ENCODE results near the gene MYBBP1A.
A peak's percentile ranks its signal among the peaks of the same experiment; 100 is the strongest.

MYBBP1A gene

DNA sequence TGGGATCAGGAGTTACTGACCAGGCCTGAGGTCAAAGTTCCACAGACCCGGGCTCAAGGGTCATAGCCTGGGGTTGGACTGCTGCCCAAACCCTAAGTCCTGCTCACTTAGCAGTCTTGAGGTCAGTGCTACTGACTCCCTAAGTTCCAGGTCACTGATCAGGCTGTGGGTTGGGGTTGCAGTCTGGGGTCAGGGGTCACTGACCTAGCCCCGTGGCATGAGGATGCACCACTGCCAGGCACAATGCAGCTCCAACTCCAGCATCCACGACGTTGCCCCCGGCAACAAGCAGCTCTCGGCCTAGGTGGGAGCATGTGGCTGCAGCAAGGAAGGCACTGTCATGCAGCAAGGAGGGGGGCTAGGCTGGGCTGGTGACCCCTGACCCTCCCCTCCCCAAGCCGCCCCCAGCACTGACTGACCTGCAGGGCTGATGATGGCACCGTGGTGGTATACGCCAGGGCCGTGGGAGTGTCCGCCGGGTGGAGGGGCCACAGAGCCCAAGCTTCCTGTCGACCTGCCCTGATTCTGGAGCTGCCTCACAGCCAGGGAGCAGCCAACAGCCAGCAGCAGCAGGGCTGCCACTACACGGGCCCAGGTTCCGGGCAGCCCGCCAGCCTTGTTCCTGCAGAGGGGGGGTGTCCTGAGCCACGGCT lies 4.1 kb upstream of the MYBBP1A start:
- DNase-seq (ENCODE audit: low read depth, low spot score): no peak
- ChIA-PET POLR2A (no interaction called here), CTCF (interaction anchor here (1.2 to 13.2 kb wide), 2 partner anchors 7 to 56 kb away, joined by 3 to 137 read pairs; no protein-coding TSS in a partner anchor)
- H3K4me3 ChIP-seq (ENCODE audit: low read depth, low read length): no peak overlapping the region
- TF ChIP-seq, protein P1, sequence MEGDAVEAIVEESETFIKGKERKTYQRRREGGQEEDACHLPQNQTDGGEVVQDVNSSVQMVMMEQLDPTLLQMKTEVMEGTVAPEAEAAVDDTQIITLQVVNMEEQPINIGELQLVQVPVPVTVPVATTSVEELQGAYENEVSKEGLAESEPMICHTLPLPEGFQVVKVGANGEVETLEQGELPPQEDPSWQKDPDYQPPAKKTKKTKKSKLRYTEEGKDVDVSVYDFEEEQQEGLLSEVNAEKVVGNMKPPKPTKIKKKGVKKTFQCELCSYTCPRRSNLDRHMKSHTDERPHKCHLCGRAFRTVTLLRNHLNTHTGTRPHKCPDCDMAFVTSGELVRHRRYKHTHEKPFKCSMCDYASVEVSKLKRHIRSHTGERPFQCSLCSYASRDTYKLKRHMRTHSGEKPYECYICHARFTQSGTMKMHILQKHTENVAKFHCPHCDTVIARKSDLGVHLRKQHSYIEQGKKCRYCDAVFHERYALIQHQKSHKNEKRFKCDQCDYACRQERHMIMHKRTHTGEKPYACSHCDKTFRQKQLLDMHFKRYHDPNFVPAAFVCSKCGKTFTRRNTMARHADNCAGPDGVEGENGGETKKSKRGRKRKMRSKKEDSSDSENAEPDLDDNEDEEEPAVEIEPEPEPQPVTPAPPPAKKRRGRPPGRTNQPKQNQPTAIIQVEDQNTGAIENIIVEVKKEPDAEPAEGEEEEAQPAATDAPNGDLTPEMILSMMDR (IDR thresholded peaks at IDR 0.05; ENCODE audit: insufficient read depth, low read length, missing control alignments): no peak

- TF ChIP-seq, protein P1 (IDR thresholded peaks at IDR 0.05; ENCODE audit: insufficient read depth, low read length, missing control alignments): no peak
- POLR2A ChIA-PET: no interaction called here
- DNase-seq (ENCODE audit: low read depth, low spot score): no peak
- no peak overlapping the region for H3K4me3 ChIP-seq (ENCODE audit: low read depth, low read length)
- CTCF ChIA-PET: interaction anchor here (13.2 kb wide), 1 partner anchor 8 kb away, joined by 137 read pairs; no protein-coding TSS in a partner anchor
These were observed 3.3 kb upstream of the MYBBP1A start for GRCh38 chr17:4558347-4558971.

GRCh38 chr17:4557626-4558346 lies 2.6 kb upstream of the MYBBP1A start:
- ChIA-PET POLR2A (no interaction called here), CTCF (interaction anchor here (1.1 to 13.2 kb wide), 3 partner anchors 8 to 137 kb away, joined by 5 to 137 read pairs (median 5); no protein-coding TSS in a partner anchor)
- H3K4me3 ChIP-seq (ENCODE audit: low read depth, low read length): no peak overlapping the region
- TF ChIP-seq, protein P1 (IDR thresholded peaks at IDR 0.05; ENCODE audit: insufficient read depth, low read length, missing control alignments): no peak
- DNase-seq (ENCODE audit: low read depth, low spot score): no peak

- POLR2A ChIA-PET: no interaction called here
- H3K4me3 ChIP-seq (ENCODE audit: low read depth, low read length): no peak overlapping the region
- TF ChIP-seq, protein P1 (IDR thresholded peaks at IDR 0.05; ENCODE audit: insufficient read depth, low read length, missing control alignments): no peak
- DNase-seq (ENCODE audit: low read depth, low spot score): no peak
- CTCF ChIA-PET: interaction anchor here (0.7 to 13.2 kb wide), 4 partner anchors 9 to 419 kb away, joined by 3 to 137 read pairs (median 5); no protein-coding TSS in a partner anchor
These were observed 1.8 kb upstream of the MYBBP1A start for GRCh38 chr17:4556996-4557395.

DNA sequence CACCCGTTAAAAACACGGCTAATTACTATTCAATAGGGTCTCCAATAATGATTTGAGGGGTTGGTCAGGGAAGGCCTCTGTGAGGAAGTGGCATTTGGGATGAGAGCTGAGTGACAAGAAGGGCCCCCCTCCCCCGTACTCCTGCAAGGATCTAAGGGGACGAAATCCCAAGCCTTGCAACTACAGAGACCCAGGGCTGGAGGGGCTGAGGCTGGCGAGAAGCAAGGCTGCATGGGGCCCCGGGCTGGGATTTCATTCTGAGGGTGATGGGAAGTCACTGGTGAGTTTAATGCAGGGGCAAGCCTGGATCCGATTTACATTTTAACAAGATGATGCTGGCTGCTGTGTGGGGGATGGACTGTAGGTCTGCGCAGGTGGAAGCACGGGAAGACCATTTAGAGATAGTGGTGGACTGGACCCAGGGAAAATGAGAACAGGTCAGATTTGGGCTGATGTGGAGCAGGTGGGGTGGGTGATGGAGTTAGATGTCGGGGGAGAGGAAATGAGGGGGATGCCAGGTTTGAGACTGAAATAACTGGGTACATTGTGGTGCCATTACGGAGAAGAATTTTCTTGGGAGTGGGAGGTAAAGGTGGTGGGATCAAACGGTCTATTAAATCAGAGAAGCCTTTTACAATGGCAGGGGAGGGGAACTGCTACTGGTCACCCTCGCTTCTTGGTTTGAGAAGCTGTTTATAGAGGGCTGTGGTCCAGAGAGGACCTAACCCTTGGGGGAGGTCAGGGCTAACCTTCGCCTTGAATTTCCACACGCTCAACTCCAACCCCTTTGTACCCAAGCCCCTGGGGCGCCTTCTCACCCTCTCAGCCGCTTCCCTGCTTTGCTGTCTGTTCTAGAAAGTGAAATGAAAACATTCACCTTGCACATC lies 932 bp upstream of the MYBBP1A start:
- POLR2A ChIA-PET: interaction anchor here (0.9 to 1.5 kb wide), 2 partner anchors 10 to 19 kb away, joined by 3 to 4 read pairs; no protein-coding TSS in a partner anchor
- CTCF ChIA-PET: interaction anchor here (0.7 to 13.2 kb wide), 5 partner anchors 10 to 418 kb away, joined by 3 to 137 read pairs (median 5); no protein-coding TSS in a partner anchor
- DNase-seq (ENCODE audit: low read depth, low spot score): no peak
- H3K4me3 ChIP-seq (ENCODE audit: low read depth, low read length): peak overlapping the region; percentile 99
- TF ChIP-seq, protein P1 (IDR thresholded peaks at IDR 0.05; ENCODE audit: insufficient read depth, low read length, missing control alignments): no peak

Measured in AG04449 (cell line).